ENCODE data around the gene CDH13. TPM values are rescaled to one million over a fixed set of nuclear protein-coding genes. Genes with fewer than 3 reads are reported as not detected.

The CDH13 gene
- total and polyA plus RNA-seq, 9 of the 15 experiments (the other 6 are each of a cell fraction or from before 2014, with no cell fraction given) = 0.03 TPM; not detected in 8

DNA sequence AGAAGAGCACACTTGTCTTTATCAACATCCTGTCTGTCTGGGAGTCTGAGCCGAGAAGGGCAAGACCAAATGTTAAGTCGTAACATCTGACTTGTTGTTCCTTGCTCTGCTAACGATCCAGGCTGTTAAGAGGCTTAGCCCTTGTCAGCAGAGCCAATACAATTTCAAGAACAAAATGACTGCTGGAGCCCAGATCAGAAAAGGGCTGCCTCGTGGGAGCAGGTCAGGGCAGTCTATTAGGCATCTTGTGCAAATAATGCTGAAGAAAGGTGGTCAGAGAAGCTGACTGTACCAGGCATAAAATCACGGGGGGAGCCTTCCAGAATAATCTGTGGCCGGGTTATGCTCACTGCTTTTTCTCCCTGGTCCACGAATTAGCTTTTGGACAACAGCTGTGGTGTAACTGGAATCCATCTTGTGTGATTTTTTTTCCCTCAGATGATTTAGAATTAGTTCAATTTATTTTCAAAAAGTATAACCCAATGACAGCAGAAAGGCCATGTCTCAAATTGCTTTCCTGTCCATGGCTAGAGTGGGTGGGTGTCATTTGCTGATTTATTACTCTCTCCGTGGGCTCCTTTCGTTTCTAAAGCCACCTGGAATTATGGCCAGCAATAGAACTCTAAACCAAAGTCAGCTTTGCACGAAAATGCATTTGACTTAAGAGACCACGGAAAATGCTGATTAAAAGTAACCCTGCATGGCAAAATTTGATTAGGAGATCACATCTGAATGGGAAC is 959.9 kb downstream of the CDH13 start:
- no peaks in the 10 kb centered on the region for H3K36me3 ChIP-seq (ENCODE audit: control insufficient read depth, insufficient read depth, low read length)
- BruUV-seq (replicated peaks) = no TSS peak
- H3K4me1 ChIP-seq (replicated peaks in 1 of 2; ENCODE audit: control insufficient read depth in 2 of 2, insufficient read depth in 2 of 2, low read length in 2 of 2) = no peaks in the 10 kb centered on the region
- ATAC-seq (no peak), FAIRE-seq (no peak), DNase-seq (ENCODE audit: extremely low read depth in 1 of 4, low spot score in 3 of 4) (no peak)
- H3K9me3 ChIP-seq (replicated peaks; ENCODE audit: control insufficient read depth, insufficient read depth, low read depth, low read length) = no peaks in the 10 kb centered on the region
- no peak overlapping the region for H2AFZ ChIP-seq (ENCODE audit: low read depth, low read length)
- no peak overlapping the region for H3K9ac ChIP-seq (ENCODE audit: insufficient read depth in 1 of 2, low read depth in 2 of 2, low read length in 2 of 2)
- H3K4me3 ChIP-seq = no peak overlapping the region
- no peak overlapping the region for H3K27ac ChIP-seq (ENCODE audit: extremely low read depth, low read depth, low read length)
- CTCF ChIA-PET (ENCODE audit: low intra/inter-chr PET ratio) = no interaction called here
- intact Hi-C loops (cut with micrococcal nuclease) = no loop called here
- no peaks in the 10 kb centered on the region for H3K79me2 ChIP-seq (ENCODE audit: control insufficient read depth, insufficient read depth, low read length)
- POLR2A ChIA-PET = no interaction called here
- WGBS (ENCODE audit: insufficient coverage, low coverage, missing lambda C conversion rate) = 3% methylated on average over 11 of the region's 11 CpGs
- no peaks in the 10 kb centered on the region for H3K9me1 ChIP-seq (ENCODE audit: control insufficient read depth, insufficient read depth, low read length)
- peaks cover 6 to 8% of the 10 kb centered on the region in 2 experiments; a peak in 3 of 5 replicates for H3K27me3 ChIP-seq (ENCODE audit: control insufficient read depth in 2 of 2, insufficient read depth in 2 of 2, low read length in 2 of 2)
- H4K20me1 ChIP-seq (replicated peaks; ENCODE audit: control insufficient read depth, insufficient read depth, low read length) = no peaks in the 10 kb centered on the region; the same call in 1 of the 2 replicates
- H3K4me2 ChIP-seq (ENCODE audit: insufficient read depth, low read length) = no peak overlapping the region
- in situ Hi-C loops (cut with MboI) = no loop called here
- TF ChIP-seq PHF20 (IDR thresholded peaks at IDR 0.05; ENCODE audit: partially characterized antibody) (no peak), ESRRB (CRISPR knock-in tag; IDR thresholded peaks at IDR 0.05; ENCODE audit: borderline replicate concordance) (no peak), KAT8 (IDR thresholded peaks at IDR 0.05; ENCODE audit: low read depth) (no peak), ETS2 (tag; IDR thresholded peaks at IDR 0.05; ENCODE audit: borderline replicate concordance, poor library complexity, severe bottlenecking) (no peak), HMG20A (CRISPR knock-in tag; conservative IDR thresholded peaks at IDR 0.05) (no peak), ZNF311 (CRISPR knock-in tag; IDR thresholded peaks at IDR 0.05) (no peak), BDP1 (IDR thresholded peaks at IDR 0.05; ENCODE audit: insufficient read depth, insufficient read length) (no peak), HDAC3 (IDR thresholded peaks at IDR 0.05; ENCODE audit: borderline replicate concordance, partially characterized antibody) (no peak), SAP30 (IDR thresholded peaks at IDR 0.05; ENCODE audit: borderline replicate concordance, insufficient read depth, low read depth, low read length, poor library complexity, severe bottlenecking) (no peak), ETV5 (CRISPR knock-in tag; IDR thresholded peaks at IDR 0.05; ENCODE audit: low read depth) (no peak)
- TF ChIP-seq, protein P1, sequence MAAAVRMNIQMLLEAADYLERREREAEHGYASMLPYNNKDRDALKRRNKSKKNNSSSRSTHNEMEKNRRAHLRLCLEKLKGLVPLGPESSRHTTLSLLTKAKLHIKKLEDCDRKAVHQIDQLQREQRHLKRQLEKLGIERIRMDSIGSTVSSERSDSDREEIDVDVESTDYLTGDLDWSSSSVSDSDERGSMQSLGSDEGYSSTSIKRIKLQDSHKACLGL (CRISPR knock-in tag; IDR thresholded peaks at IDR 0.05; ENCODE audit: borderline replicate concordance, poor library complexity, severe bottlenecking) = no peak
- TF ChIP-seq, protein P2, sequence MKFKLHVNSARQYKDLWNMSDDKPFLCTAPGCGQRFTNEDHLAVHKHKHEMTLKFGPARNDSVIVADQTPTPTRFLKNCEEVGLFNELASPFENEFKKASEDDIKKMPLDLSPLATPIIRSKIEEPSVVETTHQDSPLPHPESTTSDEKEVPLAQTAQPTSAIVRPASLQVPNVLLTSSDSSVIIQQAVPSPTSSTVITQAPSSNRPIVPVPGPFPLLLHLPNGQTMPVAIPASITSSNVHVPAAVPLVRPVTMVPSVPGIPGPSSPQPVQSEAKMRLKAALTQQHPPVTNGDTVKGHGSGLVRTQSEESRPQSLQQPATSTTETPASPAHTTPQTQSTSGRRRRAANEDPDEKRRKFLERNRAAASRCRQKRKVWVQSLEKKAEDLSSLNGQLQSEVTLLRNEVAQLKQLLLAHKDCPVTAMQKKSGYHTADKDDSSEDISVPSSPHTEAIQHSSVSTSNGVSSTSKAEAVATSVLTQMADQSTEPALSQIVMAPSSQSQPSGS (CRISPR knock-in tag; IDR thresholded peaks at IDR 0.05) = no peak
- TF ChIP-seq, protein P3, sequence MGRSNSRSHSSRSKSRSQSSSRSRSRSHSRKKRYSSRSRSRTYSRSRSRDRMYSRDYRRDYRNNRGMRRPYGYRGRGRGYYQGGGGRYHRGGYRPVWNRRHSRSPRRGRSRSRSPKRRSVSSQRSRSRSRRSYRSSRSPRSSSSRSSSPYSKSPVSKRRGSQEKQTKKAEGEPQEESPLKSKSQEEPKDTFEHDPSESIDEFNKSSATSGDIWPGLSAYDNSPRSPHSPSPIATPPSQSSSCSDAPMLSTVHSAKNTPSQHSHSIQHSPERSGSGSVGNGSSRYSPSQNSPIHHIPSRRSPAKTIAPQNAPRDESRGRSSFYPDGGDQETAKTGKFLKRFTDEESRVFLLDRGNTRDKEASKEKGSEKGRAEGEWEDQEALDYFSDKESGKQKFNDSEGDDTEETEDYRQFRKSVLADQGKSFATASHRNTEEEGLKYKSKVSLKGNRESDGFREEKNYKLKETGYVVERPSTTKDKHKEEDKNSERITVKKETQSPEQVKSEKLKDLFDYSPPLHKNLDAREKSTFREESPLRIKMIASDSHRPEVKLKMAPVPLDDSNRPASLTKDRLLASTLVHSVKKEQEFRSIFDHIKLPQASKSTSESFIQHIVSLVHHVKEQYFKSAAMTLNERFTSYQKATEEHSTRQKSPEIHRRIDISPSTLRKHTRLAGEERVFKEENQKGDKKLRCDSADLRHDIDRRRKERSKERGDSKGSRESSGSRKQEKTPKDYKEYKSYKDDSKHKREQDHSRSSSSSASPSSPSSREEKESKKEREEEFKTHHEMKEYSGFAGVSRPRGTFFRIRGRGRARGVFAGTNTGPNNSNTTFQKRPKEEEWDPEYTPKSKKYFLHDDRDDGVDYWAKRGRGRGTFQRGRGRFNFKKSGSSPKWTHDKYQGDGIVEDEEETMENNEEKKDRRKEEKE (IDR thresholded peaks at IDR 0.05; ENCODE audit: borderline replicate concordance in 1 of 2, control insufficient read depth in 1 of 2, low read depth in 2 of 2, low read length in 1 of 2) = no peak
- TF ChIP-seq, protein P4, sequence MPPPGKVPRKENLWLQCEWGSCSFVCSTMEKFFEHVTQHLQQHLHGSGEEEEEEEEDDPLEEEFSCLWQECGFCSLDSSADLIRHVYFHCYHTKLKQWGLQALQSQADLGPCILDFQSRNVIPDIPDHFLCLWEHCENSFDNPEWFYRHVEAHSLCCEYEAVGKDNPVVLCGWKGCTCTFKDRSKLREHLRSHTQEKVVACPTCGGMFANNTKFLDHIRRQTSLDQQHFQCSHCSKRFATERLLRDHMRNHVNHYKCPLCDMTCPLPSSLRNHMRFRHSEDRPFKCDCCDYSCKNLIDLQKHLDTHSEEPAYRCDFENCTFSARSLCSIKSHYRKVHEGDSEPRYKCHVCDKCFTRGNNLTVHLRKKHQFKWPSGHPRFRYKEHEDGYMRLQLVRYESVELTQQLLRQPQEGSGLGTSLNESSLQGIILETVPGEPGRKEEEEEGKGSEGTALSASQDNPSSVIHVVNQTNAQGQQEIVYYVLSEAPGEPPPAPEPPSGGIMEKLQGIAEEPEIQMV (tag; conservative IDR thresholded peaks at IDR 0.05; ENCODE audit: low read depth) = no peak

Data from K562 (cell line).